ENCODE measurements around the gene CFAP299. TPM values are rescaled to one million over a fixed set of nuclear protein-coding genes. Genes with fewer than 3 reads are reported as not detected.

Gene CFAP299
- total RNA-seq, 2 experiments from 2014 or later: 0.63 to 3.7 TPM

GRCh38 chr4:80365928-80366327, 30.4 kb downstream of the CFAP299 start:
- Histone ChIP-seq H3K4me1 (ENCODE audit: insufficient read depth, low read length, poor library complexity, severe bottlenecking) (peaks cover 40% of the 10 kb centered on the region), H3K9me3 (ENCODE audit: low read length) (peaks cover 63% of the 10 kb centered on the region), H3K36me3 (ENCODE audit: insufficient read depth, low read length) (peaks cover 63% of the 10 kb centered on the region), H3K4me3 (ENCODE audit: low read depth, low read length, poor library complexity, severe bottlenecking) (no peak overlapping the region), H3K79me2 (ENCODE audit: insufficient read depth, low read depth, low read length) (no peaks in the 10 kb centered on the region), H4K20me1 (ENCODE audit: insufficient read depth, low read length) (no peaks in the 10 kb centered on the region), H3K9me2 (ENCODE audit: insufficient read depth, low read length) (no peaks in the 10 kb centered on the region), H2AFZ (ENCODE audit: low read length) (peak overlapping the region; percentile 62; the same call in 1 of the 2 replicates), H3K4me2 (ENCODE audit: low read length) (peak overlapping the region; percentile 44), H3K27ac (ENCODE audit: low read depth, low read length, poor library complexity, severe bottlenecking) (peak overlapping the region; percentile 80)
- no TSS peak for BruUV-seq (replicated peaks)
- ChIA-PET POLR2A (interaction anchor here (0.5 to 2.4 kb wide), 10 partner anchors 227 to 785 kb away, joined by 3 to 15 read pairs (median 6); partner anchors contain the start of gene BMP3), CTCF (ENCODE audit: unreplicated experiment) (interaction anchor here (1.6 kb wide), 1 partner anchor 672 kb away, joined by 5 read pairs; no protein-coding TSS in a partner anchor)
- peak; percentile 92 for DNase-seq (ENCODE audit: low spot score)
- intact Hi-C loops (cut with micrococcal nuclease; ENCODE audit: unreplicated experiment): loop anchor here (1.0 to 2.0 kb wide), 6 partner anchors 121 to 686 kb away; no protein-coding TSS in a partner anchor
- TF ChIP-seq EZH2phosphoT487 (IDR thresholded peaks at IDR 0.05; ENCODE audit: borderline replicate concordance, low read depth, low read length) (no peak), CTCF (conservative IDR thresholded peaks at IDR 0.05; ENCODE audit: low read length) (peak; percentile 92)

GRCh38 chr4:80367737-80368136, 32.2 kb downstream of the CFAP299 start:
- Histone ChIP-seq H3K4me2 (ENCODE audit: low read length) (no peak overlapping the region), H3K4me3 (ENCODE audit: low read depth, low read length, poor library complexity, severe bottlenecking) (no peak overlapping the region), H3K4me1 (ENCODE audit: insufficient read depth, low read length, poor library complexity, severe bottlenecking) (peaks cover 27% of the 10 kb centered on the region), H4K20me1 (ENCODE audit: insufficient read depth, low read length) (no peaks in the 10 kb centered on the region), H3K9me2 (ENCODE audit: insufficient read depth, low read length) (no peaks in the 10 kb centered on the region), H3K27ac (ENCODE audit: low read depth, low read length, poor library complexity, severe bottlenecking) (peak overlapping the region; percentile 6), H3K36me3 (ENCODE audit: insufficient read depth, low read length) (peaks cover 76% of the 10 kb centered on the region), H3K9me3 (ENCODE audit: low read length) (peaks cover 76% of the 10 kb centered on the region), H2AFZ (ENCODE audit: low read length) (no peak overlapping the region), H3K79me2 (ENCODE audit: insufficient read depth, low read depth, low read length) (no peaks in the 10 kb centered on the region)
- CTCF ChIA-PET (ENCODE audit: unreplicated experiment): interaction anchor here (0.6 kb wide), 2 partner anchors 253 to 978 kb away, joined by 3 to 9 read pairs; no protein-coding TSS in a partner anchor
- DNase-seq (ENCODE audit: low spot score): no peak
- intact Hi-C loops (cut with micrococcal nuclease; ENCODE audit: unreplicated experiment): loop anchor here (2.0 kb wide), 2 partner anchors 119 to 507 kb away; no protein-coding TSS in a partner anchor
- no TSS peak for BruUV-seq (replicated peaks)
- TF ChIP-seq CTCF (conservative IDR thresholded peaks at IDR 0.05; ENCODE audit: low read length) (no peak), EZH2phosphoT487 (IDR thresholded peaks at IDR 0.05; ENCODE audit: borderline replicate concordance, low read depth, low read length) (no peak)
- POLR2A ChIA-PET: interaction anchor here (0.5 to 1.6 kb wide), 4 partner anchors 140 to 895 kb away, joined by 3 to 8 read pairs (median 4); no protein-coding TSS in a partner anchor

GRCh38 chr4:80370635-80371034, 35.1 kb downstream of the CFAP299 start:
- BruUV-seq (replicated peaks): no TSS peak
- Histone ChIP-seq H3K9me3 (ENCODE audit: low read length) (peaks cover 68% of the 10 kb centered on the region), H3K4me3 (ENCODE audit: low read depth, low read length, poor library complexity, severe bottlenecking) (no peak overlapping the region), H3K9me2 (ENCODE audit: insufficient read depth, low read length) (no peaks in the 10 kb centered on the region), H3K27ac (ENCODE audit: low read depth, low read length, poor library complexity, severe bottlenecking) (no peak overlapping the region), H4K20me1 (ENCODE audit: insufficient read depth, low read length) (no peaks in the 10 kb centered on the region), H3K4me2 (ENCODE audit: low read length) (no peak overlapping the region), H3K79me2 (ENCODE audit: insufficient read depth, low read depth, low read length) (no peaks in the 10 kb centered on the region), H2AFZ (ENCODE audit: low read length) (no peak overlapping the region), H3K4me1 (ENCODE audit: insufficient read depth, low read length, poor library complexity, severe bottlenecking) (peaks cover 16% of the 10 kb centered on the region), H3K36me3 (ENCODE audit: insufficient read depth, low read length) (peaks cover 73% of the 10 kb centered on the region)
- ChIA-PET POLR2A (interaction anchor here (0.6 kb wide), 1 partner anchor 580 kb away, joined by 3 read pairs; no protein-coding TSS in a partner anchor), CTCF (ENCODE audit: unreplicated experiment) (no interaction called here)
- DNase-seq (ENCODE audit: low spot score): no peak
- intact Hi-C loops (cut with micrococcal nuclease; ENCODE audit: unreplicated experiment): no loop called here
- TF ChIP-seq CTCF (conservative IDR thresholded peaks at IDR 0.05; ENCODE audit: low read length) (no peak), EZH2phosphoT487 (IDR thresholded peaks at IDR 0.05; ENCODE audit: borderline replicate concordance, low read depth, low read length) (no peak)
